Measurements from ENCODE around the gene SSC5D. TPM values are rescaled to one million over a fixed set of nuclear protein-coding genes. Genes with fewer than 3 reads are reported as not detected.
"Not testable (repeated sequence)": the region's sequence is repeated elsewhere in the genome, so short reads cannot be mapped to it uniquely, and the experiment has no call there.

Gene SSC5D
- total RNA-seq, 1 experiment from 2014 or later = 2.2 TPM

DNA sequence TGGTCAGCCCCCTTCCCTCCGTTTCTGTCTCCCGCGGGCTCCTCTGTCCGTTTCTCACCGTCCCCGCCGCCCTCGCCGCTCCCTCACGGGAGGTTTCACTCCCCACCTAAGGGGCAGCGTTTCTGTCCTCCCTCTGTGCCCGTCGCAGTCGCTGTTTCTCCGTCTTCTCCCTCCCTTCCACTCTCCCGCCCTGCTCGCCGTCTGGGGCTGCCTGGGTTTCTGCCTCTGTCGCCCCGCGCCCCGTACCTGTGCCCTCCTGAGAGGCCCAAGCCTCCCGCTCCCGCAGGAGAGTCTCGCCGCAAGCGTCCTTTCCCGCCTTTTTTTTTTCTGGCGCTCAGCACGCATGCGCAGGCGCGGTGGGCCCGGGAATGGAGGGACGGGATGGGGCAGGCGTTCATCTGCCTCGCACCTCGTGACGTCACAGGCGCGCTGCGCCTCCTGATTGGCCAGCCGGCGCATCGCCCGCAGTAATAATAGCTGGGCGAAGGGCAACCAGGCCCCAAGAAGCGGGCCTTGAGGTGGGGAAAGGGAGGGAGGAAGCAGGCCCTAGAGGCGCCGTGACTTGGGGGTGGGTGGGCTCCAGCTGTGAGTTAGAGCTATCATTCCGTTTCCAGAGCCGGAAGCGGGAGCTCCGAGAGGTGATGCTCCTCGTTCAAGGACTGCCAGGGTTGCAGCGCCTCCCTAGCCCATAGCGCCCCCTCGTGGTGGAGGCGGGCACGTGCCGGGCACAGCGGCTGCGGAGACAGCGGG lies 15.4 kb downstream of the SSC5D start:
- peak; percentile 96 for DNase-seq (ENCODE audit: low read depth)

DNA sequence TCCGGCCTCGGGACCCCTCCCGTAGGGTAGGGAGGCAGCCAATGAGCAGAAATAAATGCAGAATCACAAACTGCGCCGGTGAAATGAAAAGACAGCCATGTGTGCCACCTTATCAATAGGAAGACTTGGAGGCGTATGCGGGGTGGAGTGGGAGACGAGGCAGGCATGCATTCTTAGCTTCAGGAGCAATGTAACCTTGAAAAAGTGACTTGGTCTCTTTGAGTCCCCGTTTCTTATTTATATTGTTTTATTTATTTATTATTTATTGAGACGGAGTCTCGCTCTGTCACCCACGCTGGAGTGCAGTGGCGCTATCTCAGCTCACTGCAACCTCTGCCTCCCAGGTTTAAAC lies 16.0 kb downstream of the SSC5D start:
- no peak for DNase-seq (ENCODE audit: low read depth)

DNA sequence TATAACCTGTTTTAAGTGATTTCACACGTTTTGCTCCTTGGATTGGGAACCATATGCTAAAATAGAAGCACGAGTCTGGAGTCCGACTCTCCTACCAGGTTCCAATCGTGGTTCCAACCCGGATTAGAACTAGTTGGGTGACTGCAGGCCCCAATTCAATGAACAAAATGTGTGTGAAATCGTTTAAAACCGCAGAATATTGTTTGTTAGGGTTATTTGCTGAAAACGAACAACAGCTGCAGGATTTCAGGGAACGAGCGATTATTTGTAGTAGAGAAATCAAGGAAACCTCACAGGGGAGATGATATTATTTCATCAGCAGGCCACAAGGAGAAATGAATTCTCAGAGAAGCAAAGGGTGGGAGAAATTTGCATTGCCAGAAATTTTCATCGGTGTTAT lies 16.7 kb downstream of the SSC5D start:
- no peak for DNase-seq (ENCODE audit: low read depth)

DNA sequence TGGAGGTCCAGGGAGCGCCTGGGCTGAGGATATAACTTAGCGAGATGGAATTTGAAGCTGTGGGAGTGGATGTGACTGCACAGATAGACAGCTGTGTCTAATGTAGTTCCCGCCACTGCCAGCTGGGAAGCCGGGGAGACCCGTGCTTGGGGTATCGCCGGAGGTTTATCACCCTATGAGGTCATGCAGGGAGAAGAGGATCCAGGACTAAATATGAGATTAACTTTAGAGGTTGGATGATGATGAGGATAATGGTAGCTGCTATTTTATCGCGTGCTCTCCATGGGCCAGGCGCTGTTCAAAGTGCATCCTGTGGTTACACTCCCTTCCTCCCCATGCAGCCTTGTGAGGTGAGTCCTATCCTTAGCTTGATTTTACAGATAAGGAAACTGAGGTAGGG lies 19.9 kb downstream of the SSC5D start:
- DNase-seq (ENCODE audit: low read depth) = no peak

DNA sequence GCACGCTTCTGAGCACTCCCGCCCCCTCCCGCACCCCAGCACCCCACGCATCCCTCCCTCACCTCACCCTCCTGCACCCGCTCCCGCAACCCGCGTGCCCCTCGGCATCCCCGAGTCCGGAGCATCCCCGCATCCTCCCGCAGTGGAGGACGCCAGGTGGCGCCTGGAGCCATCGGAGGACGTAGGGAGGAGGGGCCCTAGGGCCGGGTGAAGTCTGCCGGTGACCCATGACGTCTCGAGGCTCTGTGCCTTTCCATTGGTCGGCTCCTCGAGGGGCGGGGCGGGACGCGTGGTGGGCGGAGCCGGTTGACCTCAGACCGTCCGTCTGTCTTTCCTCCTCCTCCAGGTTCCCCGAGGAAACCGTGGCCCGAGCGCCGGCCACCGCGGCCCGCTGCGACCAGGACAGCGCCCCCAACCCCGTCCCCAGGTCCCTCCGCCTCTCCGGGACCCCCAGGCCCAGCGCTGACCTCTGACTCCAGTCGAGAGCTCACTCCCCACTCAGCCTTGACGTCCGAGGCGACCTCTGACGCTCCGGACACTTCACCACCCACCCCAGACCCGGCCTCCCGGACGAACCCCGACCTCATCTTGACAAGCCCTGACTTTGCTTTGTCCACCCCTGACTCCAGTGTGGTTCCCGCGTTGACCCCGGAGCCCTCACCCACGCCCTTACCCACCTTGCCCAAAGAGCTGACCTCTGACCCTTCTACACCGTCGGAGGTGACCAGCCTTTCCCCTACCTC lies 28.8 kb downstream of the SSC5D start:
- peak; percentile 95 for DNase-seq (ENCODE audit: low read depth)

DNA sequence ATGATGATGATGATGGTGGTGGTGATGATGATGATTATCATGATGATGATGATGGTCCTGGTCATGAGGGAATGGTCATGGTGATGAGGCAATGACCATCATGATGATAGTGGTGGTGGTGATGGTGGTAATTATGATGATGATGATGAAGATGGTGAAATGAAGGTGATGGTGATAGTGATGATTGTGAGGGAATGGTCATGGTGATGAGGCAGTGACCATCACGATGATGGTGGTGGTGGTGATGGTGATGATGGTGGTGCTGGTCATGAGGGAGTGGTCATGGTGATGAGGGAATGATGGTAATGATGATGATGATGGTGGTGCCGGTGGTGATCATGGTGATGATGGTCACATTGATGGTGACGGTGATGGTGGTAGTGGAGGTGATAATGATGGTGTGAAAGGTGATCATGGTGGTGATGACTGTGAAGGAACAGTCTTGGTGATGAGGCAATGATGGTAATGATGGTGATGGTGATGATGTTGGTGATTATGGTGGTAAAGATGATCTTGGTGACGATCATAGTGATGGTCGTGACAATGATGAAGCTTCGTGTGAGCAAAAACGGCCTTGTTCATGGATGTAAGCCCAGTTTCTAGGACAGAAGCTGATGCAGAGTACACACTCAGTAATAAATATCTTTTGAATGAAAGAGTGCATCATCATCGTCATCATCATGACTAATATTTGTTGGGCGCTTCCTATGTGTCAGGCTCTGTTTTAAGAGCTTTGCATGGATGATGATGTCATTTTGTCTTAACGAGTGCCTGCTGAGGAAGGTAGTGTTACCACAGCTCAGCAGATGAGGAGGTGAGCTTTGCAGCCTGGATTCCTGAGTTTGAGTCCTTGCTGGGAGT lies 31.4 kb downstream of the SSC5D start:
- DNase-seq (ENCODE audit: low read depth) = peak; percentile 59

DNA sequence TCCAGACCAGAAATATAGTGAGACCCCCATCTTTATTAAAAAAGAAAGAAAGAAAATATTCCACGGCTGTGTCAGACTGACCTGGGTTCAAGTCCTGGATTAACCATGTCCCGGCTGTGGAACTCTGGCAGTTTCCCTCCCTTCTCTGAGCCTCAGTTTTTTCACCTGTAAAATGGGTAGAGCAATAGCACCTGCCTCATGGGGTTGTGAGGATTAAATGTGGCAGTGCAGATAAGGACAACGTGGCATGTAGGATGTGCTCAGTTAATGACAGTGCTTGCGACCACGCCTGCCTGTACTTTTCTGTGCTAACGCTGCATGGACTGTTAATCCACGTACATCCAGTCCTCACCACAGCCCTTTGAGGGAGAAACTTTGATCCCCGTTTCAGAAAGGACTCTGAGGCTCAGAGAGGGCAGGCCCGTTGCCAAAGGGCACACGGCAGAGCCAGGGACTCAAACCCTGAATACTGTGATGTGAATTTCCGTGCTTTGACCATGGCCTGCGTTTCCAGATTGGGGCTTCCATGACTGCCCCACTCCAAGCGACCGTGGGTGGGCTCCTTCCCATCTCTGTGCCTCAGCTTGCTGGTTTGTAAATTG lies 32.6 kb downstream of the SSC5D start:
- no peak for DNase-seq (ENCODE audit: low read depth)

DNA sequence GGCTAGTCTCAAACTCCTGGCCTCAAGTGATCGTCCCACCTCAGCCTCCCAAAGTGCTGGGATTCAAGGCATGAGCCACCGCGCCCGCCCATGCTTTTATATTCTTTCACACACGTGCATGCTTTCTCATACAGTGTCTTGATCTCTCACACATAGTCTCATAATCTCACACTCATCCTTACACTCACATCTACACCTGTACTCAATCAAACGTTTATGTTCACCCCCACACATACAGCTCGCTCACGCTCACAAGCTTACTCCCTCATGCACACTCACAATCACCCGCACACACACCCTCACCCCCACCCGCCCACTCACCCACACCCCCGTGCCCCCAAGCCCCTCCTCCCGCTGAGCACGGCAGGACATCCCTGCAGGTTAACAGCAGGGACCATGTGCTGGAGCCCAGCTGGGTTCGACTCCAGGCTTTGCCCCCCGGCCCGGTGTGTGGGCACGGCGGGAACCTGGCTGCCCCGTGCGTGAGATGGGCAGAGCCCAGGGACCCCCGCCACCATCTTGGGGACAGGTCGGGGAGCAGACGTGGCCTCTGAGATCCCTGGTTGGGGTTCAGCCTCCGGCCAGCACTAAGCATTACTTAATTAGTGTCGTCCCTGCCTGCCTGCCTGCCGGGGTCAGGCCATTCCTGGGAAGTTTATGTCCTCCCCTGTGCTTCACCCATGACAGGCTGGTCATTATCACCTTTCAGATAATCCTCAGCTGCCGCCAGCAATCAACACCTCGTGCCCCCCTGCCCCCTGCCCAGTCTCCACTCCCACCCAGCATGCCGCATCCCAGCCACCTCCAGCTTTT lies 37.3 kb downstream of the SSC5D start:
- no peak for DNase-seq (ENCODE audit: low read depth)

DNA sequence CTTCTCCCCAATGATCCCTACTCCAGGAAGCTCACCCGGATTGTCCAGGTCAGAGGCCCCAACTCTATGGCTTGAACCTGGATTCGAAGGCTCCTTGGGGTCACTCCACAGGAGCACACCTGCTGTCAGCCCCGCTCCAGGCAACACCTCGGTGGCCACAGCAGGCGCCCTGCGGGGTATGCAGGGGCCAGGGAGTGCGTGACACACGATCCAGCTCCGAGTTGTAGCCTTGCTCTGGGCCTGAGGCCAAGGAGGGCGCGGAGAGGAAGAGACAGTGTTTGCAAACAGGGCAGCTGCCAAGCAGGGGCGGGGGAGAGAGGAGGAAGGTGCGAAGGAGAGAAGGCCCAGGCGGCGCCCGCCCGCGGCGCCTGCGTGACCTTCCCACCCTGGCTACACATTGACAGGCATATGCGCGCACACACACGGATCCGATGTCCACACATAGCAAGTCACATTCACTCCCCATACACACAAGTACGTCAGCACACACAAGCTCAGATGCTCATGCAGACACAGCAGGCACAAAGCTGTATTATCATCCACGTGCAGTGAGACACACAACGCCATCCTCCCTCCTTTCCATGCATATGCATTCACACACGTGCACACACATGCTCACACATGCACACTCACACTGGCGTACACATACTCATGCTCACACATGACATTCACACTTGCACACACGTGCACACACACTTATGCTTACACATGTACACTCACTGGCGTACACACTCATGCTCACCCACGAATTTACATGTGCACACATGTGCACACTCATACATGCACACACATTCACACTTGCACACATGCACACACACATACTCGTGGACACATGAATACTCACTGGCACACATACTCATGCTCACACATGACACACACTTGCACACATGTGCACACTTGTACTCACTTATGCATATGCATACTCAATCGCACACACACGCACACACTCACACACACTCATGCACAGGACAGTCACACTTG lies 38.3 kb downstream of the SSC5D start:
- DNase-seq (ENCODE audit: low read depth) = peak; percentile 74

DNA sequence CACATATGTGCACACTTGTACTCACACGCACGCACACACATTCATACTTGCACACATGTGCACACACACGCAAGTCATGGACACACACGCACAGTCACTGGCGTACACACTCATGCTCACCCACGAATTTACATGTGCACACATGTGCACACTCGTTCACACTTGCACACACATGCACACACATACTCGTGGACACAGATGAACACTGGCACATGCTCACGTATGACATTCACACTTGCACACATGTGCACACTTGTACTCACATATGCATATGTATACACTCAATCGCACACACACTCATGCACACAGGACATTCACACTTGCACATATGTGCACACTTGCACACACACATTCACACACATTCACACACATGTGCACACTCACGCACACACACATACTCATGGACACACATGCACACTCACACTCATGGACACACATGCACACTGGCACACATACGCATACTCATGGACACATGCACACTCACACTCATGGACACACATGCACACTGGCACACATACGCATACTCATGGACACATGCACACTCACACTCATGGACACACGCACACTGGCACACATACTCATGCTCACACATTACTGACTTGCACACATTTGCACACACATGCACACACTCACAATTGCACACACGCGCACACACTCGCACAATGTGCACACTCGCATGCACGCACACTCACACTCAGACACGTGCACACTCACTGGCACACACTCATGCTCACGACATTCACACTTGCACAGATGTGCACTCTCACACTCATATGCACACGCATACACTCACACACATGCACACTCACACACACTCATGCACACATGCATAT lies 39.2 kb downstream of the SSC5D start:
- no peak for DNase-seq (ENCODE audit: low read depth)

DNA sequence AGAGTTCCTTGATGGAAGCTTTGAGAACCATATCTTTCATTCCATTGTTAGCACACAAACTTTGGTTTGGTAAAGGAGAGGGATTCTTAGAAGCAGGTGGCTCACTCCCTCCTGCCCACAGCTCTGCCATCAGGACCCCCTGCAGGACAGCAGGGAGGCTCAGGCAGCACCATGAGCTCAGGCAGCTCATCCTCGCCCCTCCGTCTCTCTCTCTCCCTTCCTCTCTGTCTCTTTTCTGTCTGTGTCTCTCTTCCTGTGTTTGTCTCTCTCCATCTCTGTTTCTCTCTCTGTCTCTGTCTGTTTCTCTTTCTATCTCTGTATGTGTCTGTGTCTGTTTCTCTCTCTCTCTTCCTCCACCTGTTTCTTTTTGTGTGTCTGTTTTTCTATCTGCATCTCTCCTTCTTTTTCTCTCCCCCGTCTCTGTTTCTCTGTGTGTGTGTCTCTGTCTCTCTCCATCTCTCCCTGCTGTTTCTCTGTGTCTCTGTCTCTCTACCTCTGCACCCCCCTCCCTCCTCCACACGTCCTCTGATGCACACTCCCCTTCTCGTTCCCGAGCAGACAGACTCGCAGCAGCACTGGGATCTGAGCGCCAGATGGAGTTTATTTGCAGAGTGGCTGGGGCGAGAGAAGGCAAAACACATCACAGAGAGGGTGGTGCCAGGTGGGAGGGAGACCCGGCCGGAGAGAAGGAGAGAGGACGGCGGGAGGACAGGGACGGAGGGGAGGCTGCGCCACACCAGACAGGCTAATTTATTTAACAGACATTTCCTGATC lies 40.0 kb downstream of the SSC5D start:
- DNase-seq (ENCODE audit: low read depth) = no peak

DNA sequence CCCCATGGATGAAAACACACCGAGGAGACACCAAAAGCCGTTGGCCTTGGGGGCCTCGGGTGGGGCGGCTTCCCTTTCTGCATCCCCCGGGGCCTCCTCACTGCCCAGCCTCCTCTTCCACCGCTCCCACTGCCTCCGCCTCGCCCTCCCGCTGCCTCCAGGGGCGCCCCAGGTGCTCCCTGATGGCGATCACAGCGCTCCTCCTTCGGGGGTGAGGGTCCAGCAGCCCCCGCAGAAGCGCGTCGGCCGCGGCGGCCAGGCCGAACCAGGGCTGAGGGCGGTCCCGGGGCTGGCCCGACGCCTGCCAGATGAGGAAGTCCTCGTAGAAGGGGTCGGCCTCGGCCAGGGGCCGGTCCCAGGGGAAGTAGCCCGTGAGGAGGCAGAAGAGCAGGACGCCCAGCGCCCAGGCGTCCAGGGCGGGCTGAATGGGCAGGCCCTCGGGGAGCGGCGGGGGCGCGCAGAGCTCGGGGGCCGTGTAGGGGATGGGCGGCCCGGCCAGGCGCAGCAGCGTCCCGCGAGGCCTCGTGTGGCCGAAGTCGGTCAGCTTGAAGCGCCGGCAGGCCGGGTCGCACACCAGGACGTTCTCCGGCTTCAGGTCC lies 41.5 kb downstream of the SSC5D start:
- no peak for DNase-seq (ENCODE audit: low read depth)

DNA sequence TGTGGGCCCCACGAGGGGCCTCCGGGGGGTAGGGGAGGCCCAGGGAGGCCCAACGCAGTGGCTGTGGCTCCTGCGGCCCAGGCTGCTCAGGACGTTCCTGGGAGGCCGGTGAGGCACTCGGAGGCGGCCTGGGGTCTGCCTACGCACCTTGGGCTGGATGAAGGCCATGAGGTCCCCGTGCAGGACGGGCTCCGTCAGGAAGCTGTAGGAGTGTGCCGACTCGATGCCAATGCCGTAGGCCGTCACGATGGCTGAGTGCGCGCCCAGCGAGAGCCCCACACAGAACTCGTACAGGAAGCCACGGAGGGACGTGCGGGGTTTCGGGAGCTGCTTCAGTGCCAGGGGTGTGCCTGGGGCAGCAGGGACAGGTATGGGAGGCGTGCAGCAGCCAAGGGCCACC lies 42.8 kb downstream of the SSC5D start:
- no peak for DNase-seq (ENCODE audit: low read depth)

DNA sequence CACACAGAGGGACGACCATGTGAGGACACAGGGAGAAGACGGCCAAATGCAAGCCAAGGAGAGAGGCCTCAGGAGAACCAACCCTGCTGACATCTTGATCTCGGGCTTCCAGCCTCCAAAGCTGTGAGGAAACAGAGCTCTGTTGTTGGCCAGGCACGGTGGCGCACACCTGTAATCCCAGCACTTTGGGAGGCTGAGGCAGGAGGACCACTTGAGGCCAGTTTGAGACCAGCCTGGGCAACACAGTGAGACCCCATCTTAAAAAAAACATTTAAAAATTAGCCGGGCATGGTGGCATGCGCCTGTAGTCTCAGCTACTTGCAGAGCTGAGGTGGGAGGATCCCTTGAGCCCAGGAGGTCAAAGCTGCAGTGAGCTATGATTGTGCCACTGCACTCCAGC lies 46.0 kb downstream of the SSC5D start:
- DNase-seq (ENCODE audit: low read depth) = not testable (repeated sequence)

DNA sequence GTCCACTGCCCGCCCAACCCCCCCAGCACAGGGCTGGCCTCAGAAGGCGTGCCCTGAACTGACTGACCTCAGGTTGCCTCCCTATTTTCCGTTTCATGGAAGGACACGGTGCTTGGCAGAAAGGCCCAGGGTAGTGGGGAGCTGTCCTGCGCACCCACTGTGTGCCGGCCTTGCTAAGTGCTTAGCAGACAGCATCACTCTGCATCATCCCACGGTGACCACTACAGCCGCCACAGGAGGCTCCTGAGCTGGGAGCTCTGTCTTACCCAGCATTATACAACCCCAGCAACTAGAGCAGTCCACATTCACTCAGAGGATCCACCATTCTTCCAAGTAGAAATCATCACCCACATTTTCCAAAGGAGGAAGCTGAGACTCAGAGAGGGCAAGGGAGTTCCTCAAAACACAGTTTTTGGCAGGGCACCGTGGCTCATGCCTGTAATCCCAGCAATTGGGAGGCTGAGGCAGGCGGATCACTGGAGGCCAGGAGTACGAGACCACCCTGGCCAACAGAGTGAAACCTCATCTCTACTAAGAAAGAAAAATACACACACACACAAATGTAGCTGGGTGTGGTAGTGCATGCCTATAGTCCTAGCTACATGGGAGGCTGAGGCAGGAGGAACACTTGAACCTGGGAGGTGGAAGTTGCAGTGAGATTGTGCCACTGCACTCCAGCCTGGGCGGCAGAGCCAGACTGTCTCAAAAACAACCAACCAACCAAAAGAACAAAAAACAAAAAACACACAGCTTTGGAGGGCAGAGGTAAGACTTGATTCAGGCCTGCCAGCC lies 47.1 kb downstream of the SSC5D start:
- no peak for DNase-seq (ENCODE audit: low read depth)

DNA sequence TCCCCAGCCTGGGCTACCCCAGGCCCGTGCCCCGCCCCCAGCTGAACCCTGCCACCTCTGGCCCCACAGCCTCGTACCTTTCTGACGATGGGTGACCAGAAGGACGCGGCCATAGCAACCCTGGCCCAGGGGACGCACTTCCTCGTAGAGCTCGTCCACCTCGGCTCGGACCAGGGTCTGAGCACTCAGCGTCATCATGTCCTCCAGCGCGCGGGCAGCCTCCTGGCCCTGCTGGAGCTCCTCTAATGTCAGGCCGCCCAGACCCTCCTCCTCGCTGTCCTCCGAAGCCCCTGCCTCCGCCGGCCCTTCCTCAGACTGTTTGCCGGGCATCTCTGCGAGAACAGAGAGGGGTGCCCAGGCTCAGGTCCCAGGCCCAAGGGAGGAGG lies 47.7 kb downstream of the SSC5D start:
- no peak for DNase-seq (ENCODE audit: low read depth)

DNA sequence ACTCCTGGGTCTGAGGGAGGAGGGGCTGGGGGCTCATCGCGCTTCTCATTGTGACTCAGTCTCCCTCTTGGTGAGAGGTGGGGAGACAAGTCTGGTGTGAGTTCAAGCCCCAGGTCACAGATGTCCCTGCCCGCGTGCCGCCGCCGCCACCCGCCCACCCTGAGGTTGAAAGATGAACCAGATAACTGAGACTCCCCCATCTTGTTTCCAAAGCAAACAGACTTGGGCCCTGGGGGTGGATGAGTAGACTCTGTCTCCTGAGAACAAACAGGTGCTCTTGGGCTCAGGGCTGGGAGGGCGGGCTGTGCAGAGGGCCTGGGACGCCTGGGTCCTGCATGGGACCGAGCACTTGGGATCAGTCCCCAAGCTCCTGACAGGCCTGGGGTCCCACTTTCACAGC lies 48.1 kb downstream of the SSC5D start:
- no peak for DNase-seq (ENCODE audit: low read depth)
